Germinal center (tissue), 1 donor: ENCODE results near the gene NEK9.
"Not testable (repeated sequence)": the region's sequence is repeated elsewhere in the genome, so short reads cannot be mapped to it uniquely, and the experiment has no call there.

ENCODE experiments used
- DNase-seq: peaks from one replicate; pipeline ENCODE4 v3.0.0; 2012; ENCODE audit warnings: mixed read lengths, low spot score

The NEK9 gene

GRCh38 chr14:75144944-75145343 lies 18.1 kb upstream of the NEK9 start:
- DNase-seq = no peak

DNA sequence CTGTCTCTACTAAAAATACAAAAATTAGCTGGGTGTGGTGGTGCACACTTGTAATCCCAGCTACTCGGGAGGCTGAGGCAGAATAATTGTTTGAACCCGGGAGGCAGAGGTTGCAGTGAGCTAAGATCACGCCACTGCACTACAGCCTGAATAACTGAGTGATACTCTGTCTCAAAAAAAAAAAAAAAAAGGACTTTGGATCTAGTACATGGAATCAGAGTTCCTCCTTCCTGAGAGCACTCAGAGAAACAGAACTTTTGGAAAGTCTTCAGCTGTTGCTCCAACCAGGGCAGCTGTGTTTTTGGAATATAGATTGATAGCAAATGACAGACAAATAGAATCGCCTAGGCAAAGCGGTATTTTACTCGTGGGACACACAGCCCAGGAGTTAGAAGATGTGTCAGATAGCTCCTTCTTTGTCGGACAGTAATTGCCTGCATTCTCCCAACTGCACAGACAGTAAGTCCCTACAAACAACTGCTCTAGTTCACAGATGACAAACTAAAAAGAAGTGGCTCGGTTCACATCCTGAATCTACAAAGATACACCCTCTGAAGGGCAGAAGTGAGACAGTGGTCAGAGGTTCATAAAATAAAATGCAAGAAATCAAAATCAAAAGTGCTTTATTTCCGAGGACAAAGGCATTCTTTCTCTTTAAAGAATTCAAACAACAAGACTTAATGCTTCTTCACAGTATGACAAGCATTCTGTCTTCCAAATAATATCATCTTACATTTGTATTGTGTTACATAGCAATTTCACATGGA lies 17.1 kb upstream of the NEK9 start:
- DNase-seq = no peak

DNA sequence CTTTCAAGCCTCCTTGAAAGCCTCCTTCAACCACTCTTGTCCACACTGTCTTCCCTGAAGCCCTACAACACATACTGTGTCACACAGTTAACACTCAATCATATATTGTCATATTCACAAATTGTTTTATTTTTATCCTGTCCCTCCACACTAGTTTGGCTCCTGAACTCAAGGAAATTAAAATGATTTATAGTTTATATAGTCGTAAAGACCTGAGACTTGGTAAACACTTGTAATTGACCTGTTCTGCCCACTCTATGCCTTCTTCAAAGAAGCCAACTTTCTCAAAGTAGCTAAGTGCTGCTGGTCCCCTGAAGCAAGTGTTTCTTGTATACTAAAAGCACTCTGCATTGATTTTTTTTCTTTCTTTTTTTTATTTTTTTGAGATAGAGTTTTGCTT lies 15.6 kb upstream of the NEK9 start:
- no peak for DNase-seq

GRCh38 chr14:75141967-75142366 lies 15.1 kb upstream of the NEK9 start:
- no peak for DNase-seq

GRCh38 chr14:75141062-75141461 lies 14.2 kb upstream of the NEK9 start:
- DNase-seq = no peak

DNA sequence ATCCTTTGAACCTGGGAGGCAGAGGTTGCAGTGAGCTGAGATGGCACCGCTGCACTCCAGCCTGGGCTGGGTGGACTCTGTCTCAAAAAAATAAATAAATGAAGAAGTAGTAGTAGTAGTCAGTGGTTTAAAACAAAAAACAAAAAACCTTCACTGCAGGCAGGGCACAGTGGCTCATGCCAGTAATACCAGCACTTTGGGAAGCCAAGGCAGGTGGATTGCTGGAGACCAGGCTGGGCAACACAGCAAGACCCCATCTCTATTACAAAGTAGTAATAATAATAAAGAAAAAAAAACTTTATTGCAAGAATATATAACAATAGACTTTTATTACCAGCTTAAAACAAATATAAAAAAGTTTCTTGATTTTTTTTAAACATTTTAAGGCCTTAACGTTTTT lies 13.8 kb upstream of the NEK9 start:
- no peak for DNase-seq

- no peak for DNase-seq
Observed at GRCh38 chr14:75139185-75139584, 12.3 kb upstream of the NEK9 start.

DNA sequence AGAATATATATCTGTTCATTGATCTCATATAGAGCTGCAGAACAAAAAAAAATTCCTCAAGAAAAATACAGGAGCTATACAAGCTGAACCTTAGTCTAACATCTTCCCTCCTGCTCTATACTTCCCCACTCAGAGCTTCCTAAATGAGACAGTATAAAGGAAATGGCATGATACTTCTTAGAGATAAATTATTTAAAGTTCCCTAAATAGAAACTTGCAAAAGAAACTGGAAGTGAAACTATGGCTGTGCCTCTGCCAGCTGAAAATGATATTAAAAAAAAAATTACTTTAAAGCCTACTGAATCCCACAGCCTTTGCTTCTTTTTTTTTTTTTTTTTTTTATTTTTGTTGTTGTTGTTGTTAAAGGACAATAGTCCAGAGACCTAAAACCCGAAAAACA lies 11.6 kb upstream of the NEK9 start:
- DNase-seq = peak; percentile 42

DNA sequence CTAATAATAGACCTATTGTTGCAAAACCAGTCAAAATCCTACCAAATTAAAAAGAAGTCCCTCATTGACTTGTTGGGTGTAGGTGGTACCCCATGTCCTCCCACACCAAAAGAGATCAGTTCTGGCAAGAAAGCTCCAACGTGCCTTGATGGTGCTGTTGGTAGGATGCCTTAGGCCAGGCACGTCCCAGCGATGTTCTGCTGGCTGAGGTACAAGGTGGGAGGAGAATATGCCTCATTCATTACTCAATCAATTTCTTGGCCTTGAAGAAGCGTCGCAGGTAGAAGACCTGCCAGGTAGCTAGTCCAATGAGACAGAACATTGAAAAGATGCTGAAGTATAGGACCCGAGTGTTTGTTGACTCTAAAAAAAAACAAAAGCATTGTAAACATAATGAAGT lies 7.8 kb upstream of the NEK9 start:
- no peak for DNase-seq

DNA sequence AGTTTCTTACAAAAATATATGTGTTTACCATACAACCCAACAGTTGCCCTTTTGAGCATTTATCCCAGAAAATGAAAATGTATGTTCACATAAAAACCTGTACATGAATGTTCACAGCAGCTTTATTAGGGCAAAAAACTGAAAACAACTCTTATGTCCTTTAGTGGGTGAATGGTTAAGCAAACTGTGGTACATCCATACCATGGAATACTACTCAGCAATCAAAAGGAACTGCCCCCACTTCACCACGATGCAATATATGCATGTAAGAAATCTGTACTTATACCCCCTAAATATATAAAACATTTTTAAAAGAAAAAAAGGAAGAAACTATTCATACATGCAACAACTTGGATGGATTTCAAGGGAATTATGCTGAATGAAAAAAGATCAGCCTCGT lies 6.7 kb upstream of the NEK9 start:
- no peak for DNase-seq

- DNase-seq = peak; percentile 57
Observed at GRCh38 chr14:75132382-75133086, 5.7 kb upstream of the NEK9 start.

GRCh38 chr14:75128596-75128990 lies 1.7 kb upstream of the NEK9 start:
- DNase-seq = no peak

DNA sequence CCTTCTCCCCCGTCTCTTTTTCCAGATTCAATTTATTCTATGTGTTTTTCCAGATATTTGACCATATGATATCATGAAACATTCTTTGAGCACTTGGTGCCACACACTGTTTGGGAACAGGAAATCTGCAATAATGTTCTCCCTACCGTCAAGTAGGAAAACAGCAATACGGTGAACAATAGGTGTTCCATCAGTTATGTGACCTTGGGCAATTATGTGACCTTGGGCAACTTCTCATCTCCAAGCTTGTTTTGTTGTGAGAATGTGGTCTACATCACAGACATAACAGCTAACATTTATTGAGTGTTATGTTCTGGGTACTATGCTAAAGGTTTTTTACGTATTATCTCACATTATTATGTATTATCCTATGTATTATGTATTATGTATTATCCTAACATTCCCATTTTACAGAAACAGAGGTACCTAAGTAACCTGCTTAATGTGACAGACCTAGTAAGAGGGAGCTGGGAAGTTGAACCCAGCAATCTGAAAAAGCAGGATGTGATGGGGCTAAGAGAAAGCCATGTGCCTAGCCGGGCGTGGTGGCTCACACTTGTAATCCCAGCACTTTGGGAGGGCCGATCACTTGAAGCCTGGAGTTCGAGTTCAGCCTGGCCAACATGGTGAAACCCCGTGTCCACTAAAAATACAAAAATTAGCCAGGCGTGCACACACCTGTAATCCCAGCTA lies 1.2 kb upstream of the NEK9 start:
- no peak for DNase-seq

GRCh38 chr14:75127474-75127820 lies 599 bp upstream of the NEK9 start:
- DNase-seq = not testable (repeated sequence)

DNA sequence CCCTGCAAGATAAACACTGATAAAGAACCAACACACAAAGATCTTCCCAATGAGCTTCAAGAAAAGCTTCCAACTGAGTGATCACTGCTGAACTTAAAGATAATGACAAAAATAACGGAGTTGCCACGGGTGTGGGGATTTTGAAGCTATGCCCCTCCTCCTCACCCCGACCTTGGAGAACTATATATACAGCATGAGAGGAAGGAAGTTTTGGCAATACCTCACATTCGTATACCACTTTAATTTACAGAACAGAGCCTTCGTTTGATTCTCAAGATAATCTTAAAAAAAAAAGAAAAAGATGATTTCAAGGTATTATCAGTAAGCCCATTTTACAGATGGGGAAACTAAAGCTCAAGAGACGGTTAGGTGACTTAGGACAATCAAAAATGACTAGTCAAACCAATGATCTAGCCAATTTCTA lies 715 bp downstream of the NEK9 start:
- DNase-seq = no peak

DNA sequence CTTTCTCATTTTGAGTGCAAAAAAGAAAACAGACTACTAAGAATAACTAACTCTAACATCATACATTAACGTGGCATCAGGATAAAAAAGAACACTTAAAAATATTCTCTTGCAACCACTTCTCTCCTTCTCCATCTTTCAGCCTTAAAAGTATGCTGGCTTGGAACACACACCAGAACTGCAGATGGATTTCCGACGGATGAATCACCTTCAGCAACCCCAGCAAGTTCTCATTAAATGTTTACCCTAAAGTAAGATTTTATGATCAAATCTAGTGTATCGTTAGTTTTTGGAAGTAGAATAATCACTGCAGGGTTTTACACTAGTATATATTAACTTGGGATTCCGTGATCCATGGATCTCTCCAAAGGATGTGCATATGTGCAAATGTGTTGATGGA lies 1.2 kb downstream of the NEK9 start:
- no peak for DNase-seq

GRCh38 chr14:75123991-75124390 lies 2.9 kb downstream of the NEK9 start:
- DNase-seq = no peak

DNA sequence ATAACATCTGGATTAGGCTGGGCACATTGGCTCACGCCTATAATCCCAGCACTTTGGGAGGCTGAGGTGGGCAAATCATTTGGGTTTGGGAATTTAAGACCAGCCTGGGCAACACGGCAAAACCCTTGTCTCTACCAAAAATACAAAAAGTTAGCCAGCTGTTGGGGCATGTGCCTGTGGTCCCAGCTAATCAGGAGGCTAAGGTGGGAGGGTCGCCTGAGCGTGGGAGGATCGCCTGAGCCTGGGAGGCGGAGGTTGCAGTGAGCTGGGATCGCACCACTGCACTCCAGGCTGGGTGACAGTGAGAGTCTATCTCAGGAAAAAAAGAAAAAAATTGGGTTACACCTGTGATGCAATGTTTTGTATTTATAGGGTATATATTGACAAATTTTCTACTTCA lies 5.3 kb downstream of the NEK9 start:
- DNase-seq = no peak

DNA sequence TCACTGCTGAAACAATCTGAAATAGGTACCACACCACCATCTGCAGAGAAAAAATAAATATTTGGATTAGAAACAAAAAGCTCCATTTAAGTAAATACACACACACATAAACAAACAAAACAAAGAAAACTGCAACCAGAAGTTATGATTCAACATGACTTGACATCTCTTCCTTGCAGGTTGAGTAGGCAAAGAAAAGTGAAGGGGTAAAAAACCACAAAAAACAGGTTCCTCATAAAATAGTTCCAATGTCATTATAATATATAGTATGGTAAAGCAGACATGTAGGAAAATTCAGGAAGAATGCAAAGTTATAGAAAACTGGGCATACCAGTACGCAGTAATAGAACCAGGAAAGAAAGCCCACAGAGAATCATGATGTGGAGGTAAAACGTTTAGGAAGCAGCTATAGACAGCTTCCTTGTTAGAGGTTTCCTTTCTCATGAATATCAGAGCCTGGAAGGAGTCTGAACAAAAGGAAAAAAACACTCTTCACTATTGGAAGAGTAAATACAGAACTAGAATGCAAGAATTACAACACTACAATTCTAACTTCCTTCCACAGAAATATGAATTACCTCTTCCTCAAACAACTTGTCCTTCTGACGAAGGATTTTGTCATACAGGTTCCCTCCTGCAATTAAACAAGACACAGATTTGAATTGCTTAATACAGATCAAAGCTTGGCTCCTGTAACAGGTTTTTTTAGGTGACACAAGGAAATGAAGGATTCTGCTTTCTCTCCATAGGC lies 6.1 kb downstream of the NEK9 start:
- DNase-seq = no peak

DNA sequence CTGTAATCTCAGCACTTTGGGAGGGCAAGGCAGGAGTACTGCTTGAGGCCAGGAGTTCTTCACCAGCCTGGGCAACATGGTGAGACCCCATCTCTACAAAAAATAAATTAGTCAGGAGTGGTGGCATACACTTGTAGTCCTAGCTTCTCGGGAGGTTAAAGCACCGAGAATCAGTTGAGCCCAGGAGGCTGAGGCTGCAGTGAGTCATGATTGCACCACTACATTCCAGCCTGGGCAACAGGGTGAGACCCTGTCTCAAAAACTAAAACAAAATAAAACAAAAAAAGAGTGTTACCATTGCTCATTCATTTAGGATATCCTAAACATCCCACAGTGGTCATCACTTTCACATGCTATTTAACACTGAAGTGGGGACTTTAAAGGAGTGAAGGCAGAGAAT lies 7.8 kb downstream of the NEK9 start:
- DNase-seq = no peak

DNA sequence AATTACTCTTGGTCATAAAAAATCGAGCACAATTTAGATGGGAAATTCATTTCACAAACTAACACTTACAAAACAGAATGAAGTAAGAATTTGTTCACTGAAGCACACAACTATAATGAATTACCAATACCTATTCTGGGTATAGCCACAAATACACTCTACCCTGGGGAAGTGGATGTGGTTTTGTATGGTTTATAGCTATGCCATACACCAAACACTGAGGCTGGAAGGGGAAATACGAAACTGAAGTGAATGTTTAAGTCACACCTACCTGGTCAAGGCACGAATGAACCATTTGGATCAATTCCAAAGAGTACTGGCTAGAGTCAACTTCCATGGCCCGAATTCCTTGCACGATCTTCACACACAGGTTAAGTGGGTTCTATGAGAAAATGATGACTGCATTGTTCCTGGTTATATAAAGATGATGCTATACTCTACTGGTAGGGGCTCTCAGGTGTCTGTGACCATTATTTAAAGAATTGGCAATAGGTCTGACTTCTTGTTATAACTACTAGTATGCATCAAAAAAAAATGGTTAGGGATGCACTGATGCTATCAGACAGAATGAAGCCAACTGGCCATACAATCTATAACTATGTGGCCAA lies 12.8 kb downstream of the NEK9 start:
- DNase-seq = no peak

GRCh38 chr14:75109877-75110276 lies 17.0 kb downstream of the NEK9 start:
- DNase-seq = no peak
